Vagina (tissue), 2 donors: ENCODE data around the gene PITX3.

Experiments used
- POLR2A ChIP-seq, 2 donors: fragments of 450-650 bp; IDR thresholded peaks; one replicate each; pipeline ENCODE4 v1.6.1; 2017; ENCODE audit warnings: antibody characterized with exemption in 2 of 2, mild to moderate bottlenecking in 2 of 2, moderate library complexity in 2 of 2
- POLR2AphosphoS5 ChIP-seq, 2 donors: sonication (generic); formaldehyde crosslinking; IDR thresholded peaks; one replicate each; pipeline ENCODE4 v1.9.0; 2017; ENCODE audit warnings: antibody characterized with exemption in 2 of 2, mild to moderate bottlenecking in 2 of 2, low read depth in 1 of 2; ENCODE audit not compliant: insufficient read depth in 1 of 2
- TF ChIP-seq, protein P1 (sequence below), 3 experiments: fragments of 450-650 bp in 2 of 3; fragments of 200-600 bp in 1 of 3; sonication (generic) in 1 of 3; IDR thresholded peaks; one replicate each; pipeline ENCODE4 v1.5.1; 2017 to 2019; ENCODE audit warnings: antibody characterized with exemption in 3 of 3, mild to moderate bottlenecking in 2 of 3, moderate library complexity in 2 of 3

DNA sequence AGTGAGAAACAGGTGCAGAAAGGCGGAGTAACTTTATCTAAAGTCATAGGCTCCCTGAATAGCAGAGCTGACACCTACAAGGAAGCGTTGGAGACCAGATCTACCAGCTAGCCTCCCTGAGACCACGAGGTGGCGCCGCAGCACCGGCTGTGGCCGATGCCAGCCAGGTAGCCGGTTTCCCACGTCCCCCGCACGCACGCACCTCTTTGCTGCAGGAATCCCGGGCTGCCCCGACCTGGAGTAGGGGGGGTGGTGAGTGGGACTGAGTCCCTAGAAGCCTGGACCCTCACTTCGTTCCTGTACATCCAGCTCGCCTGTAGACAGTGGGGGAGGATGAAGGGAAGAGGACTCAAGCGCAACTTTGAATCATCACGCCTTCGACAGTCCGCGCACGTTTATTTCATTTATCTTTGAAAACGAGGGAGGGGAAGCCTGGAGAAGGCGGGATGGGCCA is 11.5 kb downstream of the PITX3 start:
- TF ChIP-seq, protein P1, sequence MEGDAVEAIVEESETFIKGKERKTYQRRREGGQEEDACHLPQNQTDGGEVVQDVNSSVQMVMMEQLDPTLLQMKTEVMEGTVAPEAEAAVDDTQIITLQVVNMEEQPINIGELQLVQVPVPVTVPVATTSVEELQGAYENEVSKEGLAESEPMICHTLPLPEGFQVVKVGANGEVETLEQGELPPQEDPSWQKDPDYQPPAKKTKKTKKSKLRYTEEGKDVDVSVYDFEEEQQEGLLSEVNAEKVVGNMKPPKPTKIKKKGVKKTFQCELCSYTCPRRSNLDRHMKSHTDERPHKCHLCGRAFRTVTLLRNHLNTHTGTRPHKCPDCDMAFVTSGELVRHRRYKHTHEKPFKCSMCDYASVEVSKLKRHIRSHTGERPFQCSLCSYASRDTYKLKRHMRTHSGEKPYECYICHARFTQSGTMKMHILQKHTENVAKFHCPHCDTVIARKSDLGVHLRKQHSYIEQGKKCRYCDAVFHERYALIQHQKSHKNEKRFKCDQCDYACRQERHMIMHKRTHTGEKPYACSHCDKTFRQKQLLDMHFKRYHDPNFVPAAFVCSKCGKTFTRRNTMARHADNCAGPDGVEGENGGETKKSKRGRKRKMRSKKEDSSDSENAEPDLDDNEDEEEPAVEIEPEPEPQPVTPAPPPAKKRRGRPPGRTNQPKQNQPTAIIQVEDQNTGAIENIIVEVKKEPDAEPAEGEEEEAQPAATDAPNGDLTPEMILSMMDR (IDR thresholded peaks at IDR 0.05): peak; percentile 91 to 95 (median 95)
- TF ChIP-seq POLR2A (IDR thresholded peaks at IDR 0.05) (no peak), POLR2AphosphoS5 (IDR thresholded peaks at IDR 0.05; ENCODE audit: insufficient read depth in 1 of 2, low read depth in 1 of 2) (peak; percentile 19 to 40)
